NCI-H774 (cell line): ENCODE data around the gene PNMA8B.

ENCODE experiments used
- DNase-seq: peaks from one replicate; lab custom pipeline; 2025; lab: John Stamatoyannopoulos, UW

PNMA8B gene

DNA sequence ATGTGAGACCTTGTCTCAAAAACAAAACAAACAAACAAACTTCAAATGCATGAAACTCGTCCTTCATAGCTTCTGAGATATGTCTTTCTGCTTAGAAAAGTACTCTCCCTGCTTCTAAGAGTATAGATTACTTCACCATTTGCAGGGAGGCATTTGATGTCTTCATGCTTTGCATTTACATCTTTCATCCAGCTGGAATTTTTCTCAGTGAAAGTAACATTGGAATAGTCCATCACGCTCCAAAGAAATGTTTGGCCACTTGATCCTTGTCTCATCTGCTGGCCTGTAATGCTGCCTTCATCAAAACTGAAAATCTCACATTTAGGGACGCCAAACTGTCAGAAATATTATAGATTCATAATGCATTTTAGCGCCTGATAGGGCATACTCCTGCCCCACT lies 43.5 kb downstream of the PNMA8B start:
- no peak for DNase-seq

DNA sequence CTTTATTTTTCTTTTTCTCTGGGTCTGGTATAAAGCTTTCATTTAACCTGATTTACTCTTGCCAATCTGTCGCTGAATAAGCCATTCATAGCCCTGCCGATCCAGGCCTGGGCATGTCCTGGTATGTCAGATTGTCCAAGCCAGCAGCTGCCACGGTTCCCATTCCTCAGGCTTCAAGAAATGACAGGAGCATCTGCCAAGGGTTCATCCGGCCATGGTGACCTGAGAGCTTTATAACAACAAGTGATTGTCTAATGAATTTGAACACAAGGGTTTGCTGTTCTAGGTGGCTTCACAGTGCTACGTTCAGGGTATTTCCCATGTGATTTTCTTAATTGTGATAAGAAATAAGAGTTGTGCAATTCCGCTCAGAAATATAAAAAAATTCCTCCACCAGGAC lies 44.3 kb downstream of the PNMA8B start:
- no peak for DNase-seq

DNA sequence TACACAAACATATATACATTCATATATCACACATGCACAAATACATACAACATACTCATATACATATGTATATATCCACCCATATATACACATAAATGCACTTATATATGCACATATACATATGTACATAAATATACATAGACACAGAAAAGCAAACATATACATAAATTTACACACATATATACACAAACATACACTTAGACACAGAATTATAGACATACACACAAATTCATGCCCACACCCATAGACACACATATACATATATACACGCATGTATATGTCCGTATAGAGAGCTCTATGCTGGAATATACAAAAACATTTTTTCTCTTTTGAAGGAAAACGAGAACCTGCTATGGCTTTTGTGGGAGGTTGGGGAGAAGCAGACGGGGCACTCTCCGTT lies 44.9 kb downstream of the PNMA8B start:
- DNase-seq = no peak

DNA sequence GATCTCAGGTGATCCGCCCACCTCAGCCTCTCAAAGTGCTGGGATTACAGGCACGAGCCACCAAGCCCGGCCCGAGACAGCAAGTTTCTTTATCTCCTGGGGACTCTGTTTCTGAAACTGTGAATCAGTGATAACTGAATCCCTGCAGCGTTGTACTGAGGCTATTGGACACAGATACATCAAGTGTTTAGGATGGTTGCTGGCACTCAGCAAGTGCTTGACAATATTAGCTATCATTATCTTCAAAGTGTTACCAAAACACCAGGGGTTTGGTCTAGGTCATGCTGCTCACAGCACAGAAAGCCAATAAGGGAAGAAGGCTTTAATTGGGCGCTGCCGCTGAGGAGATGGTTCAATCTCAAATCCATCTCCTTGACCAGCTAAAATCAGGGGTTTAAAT lies 46.4 kb downstream of the PNMA8B start:
- no peak for DNase-seq

DNA sequence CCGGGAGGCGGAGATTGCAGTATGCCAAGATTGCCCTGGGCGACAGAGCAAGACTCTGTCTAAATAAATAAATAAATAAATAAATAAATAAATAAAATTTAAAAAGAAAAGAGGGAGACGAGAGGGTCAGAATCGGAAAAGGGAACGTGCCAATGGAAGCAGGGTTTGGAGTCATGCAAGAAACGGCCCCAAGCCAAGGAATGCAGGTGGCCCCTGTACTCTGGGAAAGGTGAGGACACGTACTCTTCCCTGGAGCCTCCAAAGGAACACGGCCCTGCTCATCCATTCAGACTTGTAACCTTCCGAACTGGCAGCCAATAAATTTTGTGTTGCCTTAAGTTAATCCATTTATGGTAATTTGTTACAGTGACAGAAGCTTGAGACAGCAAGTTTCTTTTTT lies 47.1 kb downstream of the PNMA8B start:
- no peak for DNase-seq

DNA sequence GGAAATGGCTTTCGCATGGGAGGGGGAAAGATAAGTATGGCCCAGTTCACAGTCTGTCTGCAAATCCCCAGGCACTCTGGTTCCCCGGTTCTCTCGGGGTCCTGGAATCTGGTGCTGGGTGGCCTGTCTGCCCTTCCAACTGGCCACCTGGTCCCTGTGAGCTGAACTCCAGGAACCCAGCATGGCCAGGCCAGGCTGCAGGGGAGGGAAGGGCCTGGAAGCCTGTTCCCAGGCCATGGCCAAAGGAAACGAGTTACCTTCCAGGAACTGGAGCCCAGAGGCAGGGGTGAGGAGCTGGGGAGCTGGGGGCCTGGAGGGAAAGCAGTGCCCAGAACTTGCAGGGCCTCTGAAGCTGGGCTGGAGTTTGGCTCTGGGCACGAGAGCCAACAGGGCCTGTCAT lies 47.8 kb downstream of the PNMA8B start:
- no peak for DNase-seq

DNA sequence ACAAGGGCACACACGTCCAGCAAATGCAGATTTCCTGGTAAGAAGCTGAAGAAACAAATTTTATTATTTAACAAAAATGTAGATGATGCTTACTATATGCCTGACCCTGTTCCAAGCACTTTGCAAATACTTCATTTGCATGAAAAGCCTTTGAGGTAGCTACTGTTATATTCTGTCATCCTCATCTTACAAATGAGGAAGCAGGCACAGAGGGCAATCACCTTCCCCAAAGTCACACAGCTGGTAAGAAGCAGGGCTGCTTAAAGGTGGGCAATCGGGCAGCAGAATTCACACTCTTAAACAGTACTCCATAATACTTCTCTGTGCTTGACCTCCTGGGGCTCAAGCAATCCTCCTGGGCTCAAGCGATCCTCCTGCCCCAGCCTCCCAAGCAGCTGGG lies 48.7 kb downstream of the PNMA8B start:
- DNase-seq = no peak

DNA sequence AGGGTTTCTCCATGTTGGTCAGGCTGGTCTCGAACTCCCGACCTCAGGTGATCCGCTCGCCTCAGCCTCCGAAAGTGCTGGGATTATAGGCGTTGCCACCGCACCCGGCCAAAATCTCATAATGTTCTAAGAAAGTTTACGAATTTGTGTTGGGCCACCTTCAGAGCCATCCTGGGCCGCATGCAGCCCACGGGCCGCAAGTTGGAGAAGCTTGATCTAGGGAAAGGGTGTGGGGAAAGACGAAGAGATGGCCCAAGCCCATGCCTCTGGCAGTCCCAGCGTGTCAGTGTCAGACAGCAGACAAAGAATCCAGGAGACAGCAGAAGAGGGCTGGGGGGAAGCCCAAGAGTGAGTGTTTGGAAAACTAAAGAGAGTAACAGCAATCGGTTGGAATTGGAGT lies 49.6 kb downstream of the PNMA8B start:
- DNase-seq = no peak

DNA sequence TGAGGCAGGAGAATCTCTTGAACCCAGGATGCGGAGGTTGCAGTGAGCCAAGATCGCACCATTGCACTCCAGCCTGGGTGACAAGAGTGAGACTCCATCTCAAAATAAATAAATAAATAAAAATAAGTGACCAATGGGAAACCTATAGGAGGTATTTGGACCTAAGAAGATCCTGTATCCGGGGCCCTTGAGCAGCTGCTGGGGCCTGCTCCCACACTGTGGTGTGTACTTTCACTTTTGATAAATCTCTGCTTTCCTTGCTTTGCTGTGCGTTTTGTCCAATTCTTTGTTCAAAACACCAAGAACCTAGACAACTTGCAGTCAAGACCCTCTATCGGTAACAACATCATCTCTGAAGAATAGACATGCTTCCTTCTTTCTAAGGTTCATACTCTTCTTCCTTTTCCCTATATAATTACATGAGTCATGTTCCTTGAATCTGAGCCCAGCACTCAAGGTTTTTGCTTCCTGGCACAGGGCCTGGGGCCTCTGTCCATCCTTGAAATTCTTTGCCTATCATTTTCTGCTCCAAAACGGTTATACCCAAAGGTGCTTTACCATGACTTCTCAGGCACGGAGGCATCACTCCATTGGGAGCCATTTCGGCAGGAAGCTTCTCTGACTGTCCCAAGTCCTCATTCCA lies 52.7 kb downstream of the PNMA8B start:
- DNase-seq = no peak

DNA sequence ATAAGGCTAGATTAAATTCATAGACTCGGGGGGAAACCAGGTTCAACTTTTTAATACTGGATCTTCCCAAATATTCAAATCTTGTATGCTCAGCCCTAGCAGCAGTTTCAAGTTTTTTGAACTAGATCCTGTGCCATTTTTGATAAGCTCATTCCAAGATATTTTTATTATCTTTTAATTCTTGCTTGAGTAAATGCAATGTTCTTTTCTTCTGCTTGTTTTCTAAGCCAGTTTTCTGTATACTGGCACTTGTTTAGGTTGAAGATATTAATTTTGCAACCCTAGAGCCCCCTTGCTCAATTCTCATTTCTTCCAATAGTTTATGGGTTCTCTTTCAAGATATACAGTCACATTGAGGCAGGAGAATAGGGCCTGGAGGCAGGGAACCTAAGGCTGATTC lies 53.8 kb downstream of the PNMA8B start:
- DNase-seq = no peak
